T-helper 1 cell treated with Interleukin-12 subunit alpha and Interleukin-12 subunit beta and Interleukin-4 antibody, amounts not matched to agents 30 μg/mL and 1 μg/mL, for 36 hours (primary cell): ENCODE results near the gene HS2ST1.

Experiments used
- H3K27ac Mint-ChIP-seq: one replicate; pipeline ENCODE4 v1.8.0; 2021; ENCODE audit warnings: mild to moderate bottlenecking, mixed read lengths
- H3K27me3 Mint-ChIP-seq: one replicate; pipeline ENCODE4 v1.8.0; 2021; ENCODE audit warnings: low read depth, mixed read lengths
- H3K36me3 Mint-ChIP-seq: one replicate; pipeline ENCODE4 v1.8.0; 2021; ENCODE audit warnings: low read depth, mixed read lengths
- H3K4me1 Mint-ChIP-seq: one replicate; pipeline ENCODE4 v1.8.0; 2021; ENCODE audit warnings: low read depth, mixed read lengths
- H3K4me3 Mint-ChIP-seq: one replicate; pipeline ENCODE4 v1.8.0; 2021; ENCODE audit warnings: mild to moderate bottlenecking, moderate library complexity, mixed read lengths
- H3K9me3 Mint-ChIP-seq: one replicate; pipeline ENCODE4 v1.8.0; 2021; ENCODE audit warnings: mixed read lengths

Gene HS2ST1

GRCh38 chr1:87137342-87137739, 222.9 kb downstream of the HS2ST1 start:
- peaks cover 5% of the 10 kb centered on the region for H3K4me1 Mint-ChIP-seq
- H3K27me3 Mint-ChIP-seq = peaks cover 37% of the 10 kb centered on the region
- no peak overlapping the region for H3K4me3 Mint-ChIP-seq
- no peak overlapping the region for H3K27ac Mint-ChIP-seq
- no peaks in the 10 kb centered on the region for H3K36me3 Mint-ChIP-seq
- H3K9me3 Mint-ChIP-seq = no peaks in the 10 kb centered on the region

DNA sequence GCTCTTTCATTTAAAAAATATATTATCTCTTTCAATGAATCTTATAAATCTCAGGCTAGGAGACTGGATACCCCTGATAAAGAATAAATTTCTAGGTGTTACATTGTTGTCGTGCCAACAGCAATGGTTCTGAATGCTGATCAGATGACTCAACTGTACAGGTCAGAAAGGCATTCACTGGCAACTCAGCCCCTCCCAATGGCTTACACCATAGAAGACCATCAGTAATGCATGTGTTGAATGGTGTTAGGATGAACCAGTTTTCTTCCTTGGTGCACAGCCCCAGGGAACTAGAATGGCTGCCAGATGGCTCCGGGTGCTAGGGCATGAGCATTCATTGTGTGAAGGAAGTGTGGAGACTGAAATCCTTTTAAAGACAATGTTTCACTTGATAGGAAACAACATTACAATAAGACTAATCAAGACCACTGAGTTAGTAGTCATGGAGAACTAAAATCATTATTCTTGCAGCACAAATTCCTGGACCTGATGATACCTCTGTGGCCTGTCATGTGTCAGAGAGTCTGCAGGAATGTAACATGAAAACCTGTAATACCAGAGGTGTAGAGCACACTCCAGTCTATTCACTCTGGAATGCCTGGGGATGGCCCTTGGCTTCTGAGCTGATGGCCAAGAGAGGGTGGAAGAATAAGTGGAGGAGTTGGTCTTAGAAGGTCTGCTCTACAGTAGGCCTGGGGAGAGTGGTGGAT, 226.6 kb downstream of the HS2ST1 start:
- no peaks in the 10 kb centered on the region for H3K9me3 Mint-ChIP-seq
- no peaks in the 10 kb centered on the region for H3K4me1 Mint-ChIP-seq
- H3K27me3 Mint-ChIP-seq = peaks cover 20% of the 10 kb centered on the region
- H3K27ac Mint-ChIP-seq = no peak overlapping the region
- H3K4me3 Mint-ChIP-seq = no peak overlapping the region
- no peaks in the 10 kb centered on the region for H3K36me3 Mint-ChIP-seq

DNA sequence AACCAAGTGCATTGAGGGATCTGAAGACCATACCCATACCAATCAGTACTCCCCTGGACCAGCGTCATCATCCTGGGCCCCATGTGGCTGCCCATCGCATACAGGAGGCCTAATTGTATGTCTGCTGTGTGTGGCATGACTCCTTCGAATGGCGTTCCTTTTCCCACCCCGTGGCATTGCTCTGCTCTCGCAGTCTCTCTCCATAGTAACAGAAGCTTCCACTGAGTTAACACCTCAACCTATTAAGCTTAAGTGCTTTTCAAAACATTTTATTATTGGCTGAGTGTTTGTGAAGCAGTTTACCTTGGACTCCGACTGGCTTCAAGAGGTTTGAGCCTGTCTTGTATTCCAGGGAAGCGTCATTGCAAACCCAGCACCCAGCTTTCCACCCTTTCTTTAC, 227.1 kb downstream of the HS2ST1 start:
- H3K4me3 Mint-ChIP-seq = no peak overlapping the region

GRCh38 chr1:87143413-87144135, 229.1 kb downstream of the HS2ST1 start:
- Mint-ChIP-seq H3K4me3 (no peak overlapping the region), H3K4me1 (no peaks in the 10 kb centered on the region), H3K9me3 (no peaks in the 10 kb centered on the region), H3K36me3 (no peaks in the 10 kb centered on the region), H3K27me3 (peaks cover 13% of the 10 kb centered on the region), H3K27ac (no peak overlapping the region)

More for the DNA sequence above, 227.1 kb downstream of the HS2ST1 start:
- Mint-ChIP-seq H3K27ac (no peak overlapping the region), H3K36me3 (no peaks in the 10 kb centered on the region), H3K27me3 (peaks cover 23% of the 10 kb centered on the region), H3K9me3 (no peaks in the 10 kb centered on the region), H3K4me1 (no peaks in the 10 kb centered on the region)

- no peaks in the 10 kb centered on the region for H3K36me3 Mint-ChIP-seq
- H3K27ac Mint-ChIP-seq = no peak overlapping the region
- H3K4me3 Mint-ChIP-seq = no peak overlapping the region
- H3K9me3 Mint-ChIP-seq = no peaks in the 10 kb centered on the region
- H3K4me1 Mint-ChIP-seq = no peaks in the 10 kb centered on the region
- H3K27me3 Mint-ChIP-seq = peaks cover 21% of the 10 kb centered on the region
Measured at GRCh38 chr1:87144316-87144895, 230.0 kb downstream of the HS2ST1 start.

- no peaks in the 10 kb centered on the region for H3K4me1 Mint-ChIP-seq
- no peaks in the 10 kb centered on the region for H3K9me3 Mint-ChIP-seq
- no peaks in the 10 kb centered on the region for H3K36me3 Mint-ChIP-seq
- H3K27me3 Mint-ChIP-seq = peaks cover 24% of the 10 kb centered on the region
- H3K27ac Mint-ChIP-seq = no peak overlapping the region
- H3K4me3 Mint-ChIP-seq = no peak overlapping the region
Measured at GRCh38 chr1:87144981-87145380, 230.5 kb downstream of the HS2ST1 start.

- no peaks in the 10 kb centered on the region for H3K9me3 Mint-ChIP-seq
- H3K27me3 Mint-ChIP-seq = peaks cover 29% of the 10 kb centered on the region
- no peak overlapping the region for H3K27ac Mint-ChIP-seq
- H3K4me3 Mint-ChIP-seq = no peak overlapping the region
- H3K36me3 Mint-ChIP-seq = no peaks in the 10 kb centered on the region
- H3K4me1 Mint-ChIP-seq = peaks cover 5% of the 10 kb centered on the region
Measured at GRCh38 chr1:87146538-87146937, 232.1 kb downstream of the HS2ST1 start.

- Mint-ChIP-seq H3K27ac (no peak overlapping the region), H3K36me3 (no peaks in the 10 kb centered on the region), H3K27me3 (peaks cover 34% of the 10 kb centered on the region), H3K4me3 (no peak overlapping the region), H3K9me3 (no peaks in the 10 kb centered on the region), H3K4me1 (peaks cover 10% of the 10 kb centered on the region)
Measured at GRCh38 chr1:87146986-87147385, 232.6 kb downstream of the HS2ST1 start.

DNA sequence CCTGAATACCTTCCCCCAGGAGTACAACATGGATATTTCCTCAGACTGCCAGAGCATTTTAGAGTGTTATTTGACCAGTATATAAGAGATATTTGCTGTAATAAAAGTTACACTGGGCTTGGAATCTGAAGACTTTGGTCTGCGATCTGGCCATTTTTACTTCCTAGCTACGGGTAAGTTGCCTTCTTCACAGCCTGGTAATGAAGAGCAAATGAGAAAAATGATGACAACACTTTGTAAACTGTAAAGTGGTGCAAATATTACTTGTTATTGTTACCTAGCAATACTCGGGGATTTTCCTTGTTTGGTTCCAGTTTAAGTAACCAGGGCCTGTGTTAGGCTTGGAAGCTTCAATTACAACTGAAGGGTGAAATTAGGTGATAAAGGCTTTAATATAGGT, 233.4 kb downstream of the HS2ST1 start:
- peaks cover 39% of the 10 kb centered on the region for H3K27me3 Mint-ChIP-seq
- H3K36me3 Mint-ChIP-seq = no peaks in the 10 kb centered on the region
- H3K4me1 Mint-ChIP-seq = peaks cover 13% of the 10 kb centered on the region
- no peaks in the 10 kb centered on the region for H3K9me3 Mint-ChIP-seq
- H3K4me3 Mint-ChIP-seq = no peak overlapping the region
- no peak overlapping the region for H3K27ac Mint-ChIP-seq

DNA sequence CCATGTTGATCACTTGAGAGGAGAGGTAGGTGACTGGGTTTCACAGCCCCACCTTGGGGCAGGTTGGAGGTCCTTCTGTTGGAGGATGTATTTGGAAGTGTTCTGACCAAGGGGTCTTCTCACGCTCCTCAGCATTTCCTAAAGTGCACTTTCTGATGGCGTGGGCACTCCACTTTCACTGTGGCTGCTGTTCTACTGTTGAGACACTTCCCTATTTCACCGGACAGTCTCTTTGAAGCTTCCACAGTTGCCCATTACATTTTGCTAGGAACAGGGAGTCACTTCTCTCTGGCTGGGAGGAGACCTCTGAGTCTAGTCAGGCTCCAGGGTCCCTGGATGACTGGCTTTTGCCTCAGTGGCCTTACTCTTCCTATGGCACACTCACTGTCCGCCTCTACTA, 234.2 kb downstream of the HS2ST1 start:
- H3K27ac Mint-ChIP-seq = no peak overlapping the region
- no peaks in the 10 kb centered on the region for H3K36me3 Mint-ChIP-seq
- H3K27me3 Mint-ChIP-seq = peaks cover 39% of the 10 kb centered on the region
- no peak overlapping the region for H3K4me3 Mint-ChIP-seq
- peaks cover 13% of the 10 kb centered on the region for H3K4me1 Mint-ChIP-seq
- no peaks in the 10 kb centered on the region for H3K9me3 Mint-ChIP-seq

DNA sequence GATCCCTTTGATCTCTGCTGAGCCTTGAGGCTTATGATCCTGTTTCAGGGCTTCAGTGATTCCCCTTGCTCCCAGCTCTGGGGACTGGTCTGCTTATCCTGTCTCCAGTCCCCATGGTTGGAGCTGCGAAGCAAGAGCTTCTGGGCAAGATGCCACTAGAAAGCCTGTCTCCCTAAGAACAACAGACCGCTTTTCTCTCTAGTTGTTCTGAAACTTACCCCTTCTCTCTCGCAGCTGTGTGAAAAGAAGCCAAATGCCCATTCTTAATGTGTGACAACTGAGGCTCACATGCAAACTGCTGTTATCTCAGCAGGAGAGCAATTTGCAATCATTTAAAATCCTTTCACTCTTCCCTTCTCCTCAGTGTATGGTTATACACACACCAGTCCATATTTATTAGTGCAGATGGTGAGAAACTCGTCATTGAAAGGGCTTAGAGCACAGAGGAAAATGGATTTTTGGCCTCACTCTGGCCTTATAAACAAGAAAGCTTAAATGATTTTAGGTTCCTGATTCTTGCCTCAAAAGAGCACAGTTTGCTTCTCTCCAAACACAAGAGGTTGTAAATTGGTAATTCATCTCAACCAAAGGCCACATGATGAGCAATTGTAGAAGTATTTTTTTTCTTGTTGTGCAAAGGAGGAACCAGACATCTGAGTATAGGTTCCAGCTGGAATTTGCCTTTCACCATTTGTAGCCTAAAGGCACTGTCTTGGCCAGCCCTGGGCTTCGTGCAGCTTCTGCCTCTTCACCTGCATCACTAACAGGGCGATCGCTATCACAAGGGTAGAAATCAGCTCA, 235.0 kb downstream of the HS2ST1 start:
- H3K36me3 Mint-ChIP-seq = no peaks in the 10 kb centered on the region
- H3K4me1 Mint-ChIP-seq = peaks cover 13% of the 10 kb centered on the region
- H3K27me3 Mint-ChIP-seq = peaks cover 43% of the 10 kb centered on the region
- no peaks in the 10 kb centered on the region for H3K9me3 Mint-ChIP-seq
- no peak overlapping the region for H3K27ac Mint-ChIP-seq
- no peak overlapping the region for H3K4me3 Mint-ChIP-seq

DNA sequence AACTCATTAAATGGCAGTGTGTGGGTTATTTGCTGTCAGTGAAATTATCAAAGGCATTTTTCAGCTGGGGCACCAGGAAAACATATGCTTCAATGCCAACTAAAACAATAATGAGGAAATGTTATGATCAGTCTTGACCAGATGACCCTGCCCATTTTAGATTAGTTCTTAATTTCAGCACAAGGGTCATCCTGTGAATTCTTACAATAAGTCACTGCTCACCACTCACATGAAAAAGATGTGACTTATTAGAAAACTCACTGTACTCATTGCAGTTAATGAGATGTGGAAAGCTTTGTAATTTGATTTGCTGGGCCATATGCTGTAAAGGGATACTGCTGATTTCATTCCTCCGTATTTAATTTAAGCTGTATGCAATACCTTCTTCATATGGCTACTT, 235.7 kb downstream of the HS2ST1 start:
- Mint-ChIP-seq H3K4me1 (peaks cover 13% of the 10 kb centered on the region), H3K27ac (no peak overlapping the region), H3K9me3 (no peaks in the 10 kb centered on the region), H3K36me3 (no peaks in the 10 kb centered on the region), H3K4me3 (no peak overlapping the region), H3K27me3 (peaks cover 43% of the 10 kb centered on the region)

GRCh38 chr1:87151500-87152421, 237.3 kb downstream of the HS2ST1 start:
- H3K4me3 Mint-ChIP-seq = peak overlapping the region; percentile 81
- no peaks in the 10 kb centered on the region for H3K36me3 Mint-ChIP-seq
- H3K4me1 Mint-ChIP-seq = peaks cover 13% of the 10 kb centered on the region
- peaks cover 34% of the 10 kb centered on the region for H3K27me3 Mint-ChIP-seq
- H3K9me3 Mint-ChIP-seq = no peaks in the 10 kb centered on the region
- H3K27ac Mint-ChIP-seq = no peak overlapping the region

DNA sequence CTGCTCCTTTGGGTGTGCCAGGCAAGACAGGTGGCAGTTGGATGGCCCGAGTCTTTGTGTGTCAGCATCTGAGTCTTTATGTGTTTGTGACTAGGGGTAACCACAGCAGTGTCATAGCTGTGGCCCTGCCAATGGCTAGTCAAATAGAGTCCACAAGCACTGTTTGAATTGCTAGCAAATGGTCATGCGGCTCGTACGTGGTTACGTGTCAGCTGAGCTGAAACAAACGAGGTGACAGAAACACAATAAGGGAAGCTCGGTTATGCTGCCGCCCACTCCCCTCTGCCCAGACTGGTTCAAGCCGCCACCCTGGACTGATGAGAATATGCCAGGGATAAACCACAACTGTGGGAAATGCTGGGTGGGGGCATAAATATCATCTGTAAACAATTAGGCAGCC, 239.9 kb downstream of the HS2ST1 start:
- Mint-ChIP-seq H3K27me3 (peaks cover 26% of the 10 kb centered on the region), H3K9me3 (no peaks in the 10 kb centered on the region), H3K4me1 (peaks cover 13% of the 10 kb centered on the region), H3K36me3 (no peaks in the 10 kb centered on the region), H3K4me3 (no peak overlapping the region), H3K27ac (no peak overlapping the region)
